Ramos (cell line): ENCODE data around the gene MCM10.
"Not testable (repeated sequence)": the region's sequence is repeated elsewhere in the genome, so short reads cannot be mapped to it uniquely, and the experiment has no call there.

Experiments used
- in situ Hi-C: fragments of 300-500 bp; cut with MboI; formaldehyde crosslinking; loops from one replicate; pipeline ENCODE4 v1.14.3; 2022; ENCODE audit warnings: low sequenced_read_pairs; ENCODE audit not compliant: unreplicated experiment

The MCM10 gene

DNA sequence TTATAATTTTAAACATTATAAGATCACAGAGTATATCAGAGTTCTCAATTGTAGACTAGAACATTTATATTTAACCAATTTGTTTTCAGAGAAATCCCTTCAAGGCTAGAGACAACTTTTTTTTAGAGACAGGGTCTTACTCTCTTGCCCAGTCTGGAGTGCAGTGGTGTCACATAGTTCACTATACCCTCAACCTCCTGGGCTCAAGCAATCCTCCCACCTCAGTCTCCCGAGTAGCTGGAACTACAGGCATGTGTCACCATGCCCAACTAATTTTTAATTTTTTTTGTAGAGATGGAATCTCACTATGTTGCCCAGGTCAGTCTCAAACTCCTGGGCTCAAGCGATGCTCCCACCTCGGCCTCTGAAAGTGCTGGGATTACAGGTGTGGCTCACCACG is 57.5 kb downstream of the MCM10 start:
- in situ Hi-C loops = no loop called here

DNA sequence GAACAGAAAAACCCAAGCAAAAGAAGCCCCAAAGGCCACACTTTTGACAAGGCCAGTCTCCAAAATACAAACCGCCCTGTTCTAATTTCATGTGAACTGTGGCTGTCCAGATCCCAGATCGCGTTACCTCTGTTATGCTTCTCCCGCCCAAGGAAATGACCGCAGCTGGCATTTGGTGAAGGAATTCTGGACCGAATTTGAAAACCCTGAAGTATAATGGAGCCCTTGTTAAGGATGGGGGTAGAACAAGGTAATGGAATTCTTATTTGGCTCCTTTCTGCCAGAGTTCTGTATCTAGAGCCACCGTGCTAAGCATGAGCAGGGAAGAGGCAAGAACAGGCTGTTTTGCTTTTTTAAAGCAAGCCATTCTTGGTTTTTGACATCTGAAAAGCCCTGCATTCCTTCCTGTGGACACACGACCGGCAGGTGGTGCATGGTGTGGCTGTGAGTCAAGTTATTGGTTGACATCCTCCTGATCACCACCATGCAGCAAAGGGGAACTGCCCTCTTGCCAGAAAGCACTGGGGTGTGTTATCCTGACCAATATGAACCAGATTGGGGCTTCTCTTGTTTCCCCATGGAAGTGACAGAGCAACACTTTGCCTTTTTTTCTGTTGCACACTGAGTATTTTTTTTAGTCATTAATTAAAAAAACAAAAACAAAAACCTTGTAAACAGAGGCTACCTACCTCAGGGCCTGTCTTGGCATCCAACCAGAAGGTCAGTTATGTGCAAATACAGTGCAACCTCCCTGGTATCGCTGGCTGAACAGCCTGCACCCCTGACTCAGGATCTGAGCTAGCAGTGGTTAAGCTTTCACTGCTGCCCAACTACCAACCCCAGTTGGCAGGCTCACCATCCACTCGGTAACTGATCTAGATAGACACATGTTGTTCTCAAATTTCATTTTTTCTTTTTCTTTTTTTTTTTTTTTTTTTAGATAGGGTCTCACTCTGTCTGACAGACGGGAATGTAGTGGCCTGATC is 58.6 kb downstream of the MCM10 start:
- in situ Hi-C loops = no loop called here

DNA sequence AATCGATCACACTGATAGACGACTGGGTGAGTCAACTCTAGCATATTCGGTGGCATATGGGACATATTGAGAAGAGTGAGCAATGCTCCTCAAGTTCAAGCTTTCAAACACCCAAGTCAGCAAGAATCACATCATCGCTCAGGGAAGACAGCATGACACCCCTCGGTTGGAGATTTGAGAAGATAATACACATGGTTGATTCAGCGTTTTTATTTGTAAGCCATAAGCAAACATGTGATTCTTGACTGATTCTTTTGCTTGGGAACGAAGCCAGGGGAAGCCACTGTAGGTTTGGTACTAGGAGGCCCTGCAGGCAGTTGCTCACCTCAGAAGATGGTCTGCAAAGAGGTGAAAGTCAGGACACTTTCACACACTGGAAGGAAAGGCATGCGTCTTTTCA is 60.2 kb downstream of the MCM10 start:
- in situ Hi-C loops = no loop called here

DNA sequence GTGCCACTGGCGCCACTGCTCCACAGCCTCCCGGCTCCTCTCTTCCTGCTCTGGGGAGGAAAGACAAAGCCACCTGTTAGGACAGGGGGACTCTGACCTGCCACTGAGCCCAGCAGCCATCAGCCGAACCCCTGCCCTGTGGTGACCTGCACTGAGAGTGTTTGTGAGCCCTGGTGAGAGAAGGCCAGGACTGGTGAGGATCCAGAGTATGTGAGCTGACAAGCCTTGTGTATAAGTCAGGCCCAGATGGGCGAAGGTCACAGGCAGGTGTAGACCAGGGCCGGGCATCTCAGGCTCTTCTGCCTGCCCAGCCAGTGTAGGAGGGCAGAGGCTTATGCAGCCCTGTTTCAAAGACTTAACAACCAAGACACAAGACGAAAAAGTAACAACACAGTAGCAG is 60.8 kb downstream of the MCM10 start:
- in situ Hi-C loops = no loop called here

DNA sequence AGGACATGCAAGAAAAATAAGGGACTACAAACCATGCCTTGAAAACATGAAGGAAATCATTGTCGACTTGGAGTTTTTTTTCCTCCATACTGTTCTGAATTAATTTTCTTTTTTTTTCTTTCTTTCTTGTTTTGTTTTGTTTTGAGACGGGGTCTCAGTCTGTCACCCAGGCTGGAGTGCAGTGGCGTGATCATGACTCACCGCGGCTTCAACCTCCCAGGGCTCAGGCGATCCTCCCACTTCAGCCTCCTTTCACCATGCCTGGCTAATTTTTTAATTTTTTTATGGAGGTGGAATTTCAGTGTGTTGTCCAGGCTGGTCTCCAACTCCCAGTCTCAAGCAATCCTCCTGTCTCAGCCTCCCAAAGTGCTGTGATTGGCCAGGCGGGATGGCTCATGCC is 61.2 kb downstream of the MCM10 start:
- in situ Hi-C loops = no loop called here

DNA sequence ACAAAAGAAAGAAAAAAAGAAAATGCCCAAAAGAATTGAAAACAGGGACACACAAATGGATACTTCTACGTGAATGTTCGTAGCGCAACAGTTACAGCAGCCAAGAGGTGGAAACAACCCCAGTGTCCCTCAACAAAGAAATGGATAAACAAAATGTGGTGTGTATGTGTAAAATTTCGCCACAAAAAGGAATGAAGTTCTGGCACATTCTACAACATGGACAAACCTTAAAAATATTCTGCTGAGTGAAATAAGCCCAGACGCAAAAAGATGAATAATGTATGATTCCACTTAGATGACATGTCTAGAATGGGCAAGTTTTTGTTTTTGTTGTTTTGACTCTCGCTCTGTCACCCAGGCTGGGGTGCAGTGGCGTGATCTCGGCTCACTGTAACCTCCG is 61.9 kb downstream of the MCM10 start:
- in situ Hi-C loops = no loop called here

DNA sequence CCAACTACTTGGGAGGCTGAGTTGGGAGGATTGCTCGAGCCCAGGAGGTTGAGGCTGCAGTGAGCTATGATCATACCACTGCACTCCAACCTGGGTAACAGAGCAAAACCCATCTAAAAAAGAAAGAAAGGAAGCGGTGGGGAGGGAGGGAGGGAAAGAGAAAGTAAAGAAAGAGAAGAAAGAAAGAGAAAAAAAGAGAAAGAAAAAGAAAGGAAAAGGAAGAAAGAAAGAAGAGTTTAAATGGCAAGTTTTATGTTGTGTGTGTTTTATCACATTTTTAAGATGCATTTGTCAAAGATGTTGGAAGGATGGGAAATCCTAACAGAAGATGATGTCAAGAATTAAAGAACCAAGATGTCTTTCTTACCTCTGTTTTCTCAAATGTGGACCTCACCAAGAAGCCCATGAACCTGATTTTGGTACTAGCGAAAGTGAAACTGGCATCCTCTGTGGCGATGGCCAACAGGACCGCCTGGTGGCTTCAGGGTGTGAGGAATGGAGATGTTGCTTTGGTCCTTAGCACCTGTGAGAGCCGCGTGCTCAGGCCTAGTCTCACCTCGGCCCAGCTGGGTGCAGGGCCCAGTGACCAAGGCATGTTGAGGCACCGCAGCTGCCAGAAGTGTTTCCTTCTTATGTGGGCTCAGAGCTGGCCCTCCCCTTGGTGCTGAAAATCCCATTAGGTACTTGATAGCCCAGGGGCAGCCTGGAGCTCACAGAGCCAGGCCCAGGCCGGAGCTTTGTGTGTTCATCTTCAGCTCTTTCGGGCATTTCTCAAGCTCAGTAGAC is 63.0 kb downstream of the MCM10 start:
- in situ Hi-C loops = no loop called here

DNA sequence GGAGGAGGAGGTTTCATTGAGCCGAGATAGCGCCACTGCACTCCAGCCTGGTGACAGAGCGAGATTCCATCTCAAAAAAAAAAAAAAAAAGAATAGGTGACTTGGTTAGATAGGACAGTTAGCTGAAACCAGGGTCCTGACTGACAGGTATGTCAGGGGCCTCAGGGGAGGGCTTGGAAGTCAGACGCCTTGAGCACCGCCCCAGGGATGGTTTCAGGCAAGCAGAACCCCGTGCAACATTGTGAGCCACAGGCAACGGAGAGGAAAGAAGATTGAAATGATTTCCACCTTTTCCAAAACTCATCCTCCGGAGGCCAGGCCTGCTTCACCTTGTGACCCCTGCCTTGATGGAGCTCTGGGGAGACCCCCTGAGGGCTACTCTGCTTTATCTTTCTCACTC is 64.2 kb downstream of the MCM10 start:
- in situ Hi-C loops = no loop called here

DNA sequence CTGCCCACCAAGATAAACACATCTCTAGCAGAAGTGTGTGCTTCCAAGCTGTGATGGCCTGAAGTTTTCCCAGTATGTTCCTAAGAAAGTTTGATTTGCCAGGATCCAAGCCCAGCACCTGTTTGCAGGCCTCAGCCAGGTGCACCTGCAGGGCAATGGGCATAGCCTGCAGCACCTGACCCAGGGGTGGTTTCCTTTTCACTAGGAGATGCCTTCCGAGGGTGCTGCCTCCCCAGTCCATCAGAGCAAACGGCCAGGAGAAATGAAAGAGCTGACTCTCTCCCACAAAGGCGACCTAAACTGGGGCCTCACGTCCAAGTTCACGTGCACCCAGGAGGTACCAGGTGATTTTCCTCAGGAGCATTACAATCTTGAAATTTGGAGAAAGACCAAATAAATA is 65.7 kb downstream of the MCM10 start:
- in situ Hi-C loops = no loop called here

DNA sequence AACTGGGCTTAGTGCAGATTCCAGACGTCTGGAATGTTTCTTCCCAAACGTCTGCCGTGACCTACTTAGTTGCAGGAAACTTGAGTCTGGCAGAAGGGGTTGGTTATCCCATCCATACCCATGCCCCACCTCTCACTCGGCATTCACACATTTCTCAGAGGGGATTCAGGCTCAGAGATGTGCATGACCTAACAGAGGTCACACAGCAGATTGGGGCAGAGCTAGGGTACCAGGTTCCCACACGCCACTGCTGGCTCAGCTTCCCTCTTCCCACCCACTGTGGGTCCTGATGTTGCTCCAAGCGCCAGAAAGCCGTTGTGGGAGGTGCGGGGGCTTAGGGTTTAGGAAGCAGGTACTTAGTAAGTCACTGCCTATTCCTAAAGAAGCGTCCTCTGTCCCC is 69.8 kb downstream of the MCM10 start:
- in situ Hi-C loops = no loop called here

DNA sequence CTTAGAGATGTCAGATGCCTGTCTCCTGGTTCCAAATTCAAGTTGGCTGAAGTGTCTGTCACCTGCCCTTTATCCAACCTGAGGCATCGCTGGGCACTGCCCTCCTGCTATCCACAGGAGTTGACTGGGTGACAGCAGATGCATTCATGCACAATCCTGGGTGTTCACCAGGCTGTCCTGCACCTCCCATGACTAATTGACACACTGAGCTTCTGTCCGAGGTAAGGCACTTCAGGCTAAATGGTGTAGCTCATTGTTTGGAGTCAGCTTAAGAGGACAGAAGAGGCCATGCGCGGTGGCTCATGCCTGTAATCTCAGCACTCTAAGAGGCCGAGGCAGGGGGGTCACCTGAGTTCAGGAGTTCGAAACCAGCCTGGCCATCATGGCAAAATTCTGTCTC is 70.5 kb downstream of the MCM10 start:
- in situ Hi-C loops = no loop called here

DNA sequence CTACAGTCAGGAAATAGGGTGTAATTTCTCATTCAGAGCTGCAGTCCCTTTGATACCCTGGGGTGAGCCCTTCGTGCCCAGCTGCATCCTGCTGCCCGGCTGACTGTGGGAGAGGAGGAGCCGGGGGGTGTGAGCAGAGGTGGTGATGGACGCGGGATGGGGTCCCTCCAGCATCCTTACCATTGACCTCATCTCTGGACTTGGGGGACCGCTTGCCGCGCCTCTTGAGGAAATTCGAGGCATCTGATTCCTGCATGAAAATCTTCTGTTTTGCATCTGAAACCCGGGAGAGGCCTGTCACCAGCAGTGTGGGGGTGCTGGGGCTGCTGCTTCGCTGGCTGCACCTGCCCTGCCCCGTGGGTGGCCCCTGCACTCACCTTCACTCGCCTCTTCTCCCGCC is 72.0 kb downstream of the MCM10 start:
- in situ Hi-C loops = no loop called here

DNA sequence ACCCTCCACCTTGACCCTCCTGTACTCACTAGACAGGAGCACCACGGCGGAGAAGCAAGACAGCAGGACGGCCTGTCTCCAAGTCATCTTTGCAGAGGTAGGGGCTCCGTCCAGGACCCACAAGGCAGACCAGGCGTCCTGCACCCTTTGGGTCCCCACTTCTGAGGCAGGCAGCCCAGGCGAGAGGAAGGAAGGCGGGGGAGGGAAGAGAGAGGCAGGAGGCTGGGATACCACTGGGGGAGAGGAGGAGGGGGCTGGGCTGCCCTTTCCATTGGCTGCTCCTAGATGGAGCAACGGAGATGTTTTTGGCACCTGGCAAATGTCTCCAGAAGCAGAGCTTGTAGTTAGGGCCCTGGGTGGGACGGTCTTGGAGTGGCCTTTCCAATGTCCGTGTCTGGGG is 72.8 kb downstream of the MCM10 start, which contains the start of gene UCMA:
UCMA (minus strand) TSS at position 203 of the 400 bp plus-strand sequence; CDS start at position 87, 116 bp downstream.
- in situ Hi-C loops = no loop called here

DNA sequence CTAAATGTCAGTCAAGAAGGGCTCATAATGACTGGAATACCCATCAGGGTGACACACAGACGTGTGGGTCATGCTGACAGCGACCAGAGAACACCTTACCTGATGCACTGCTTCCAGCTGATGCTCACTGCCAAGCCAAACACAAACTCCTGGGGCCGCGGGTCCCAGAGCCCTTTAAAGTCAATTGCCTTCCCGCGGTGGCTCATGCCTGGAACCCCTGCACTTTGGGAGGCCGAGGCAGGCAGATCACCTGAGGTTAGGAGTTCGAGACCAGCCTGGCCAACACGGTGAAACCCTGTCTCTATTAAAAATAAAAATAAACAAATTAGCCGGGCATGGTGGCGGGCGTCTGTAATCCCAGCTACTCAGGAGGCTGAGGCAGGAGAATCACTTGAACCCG is 73.4 kb downstream of the MCM10 start:
- in situ Hi-C loops = not testable (repeated sequence)

DNA sequence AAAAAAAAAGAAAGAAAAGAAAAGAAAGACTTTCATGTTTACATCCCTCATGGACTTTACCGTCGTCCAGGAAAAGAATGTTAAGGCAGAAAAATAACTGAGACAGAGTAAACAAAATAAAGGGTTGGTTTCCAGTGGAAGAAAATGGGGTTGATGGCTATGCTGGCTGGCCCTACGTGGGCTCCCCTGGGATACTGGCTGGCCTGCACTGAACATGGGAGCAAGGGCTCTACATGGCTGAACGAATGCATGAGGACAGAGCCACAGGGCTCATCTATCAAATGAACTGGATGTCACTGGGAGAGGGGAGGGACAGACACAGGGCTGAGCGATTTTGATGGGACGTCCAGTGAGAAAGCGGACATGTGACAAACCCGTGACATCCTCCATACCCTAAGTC is 75.3 kb downstream of the MCM10 start:
- in situ Hi-C loops = no loop called here

DNA sequence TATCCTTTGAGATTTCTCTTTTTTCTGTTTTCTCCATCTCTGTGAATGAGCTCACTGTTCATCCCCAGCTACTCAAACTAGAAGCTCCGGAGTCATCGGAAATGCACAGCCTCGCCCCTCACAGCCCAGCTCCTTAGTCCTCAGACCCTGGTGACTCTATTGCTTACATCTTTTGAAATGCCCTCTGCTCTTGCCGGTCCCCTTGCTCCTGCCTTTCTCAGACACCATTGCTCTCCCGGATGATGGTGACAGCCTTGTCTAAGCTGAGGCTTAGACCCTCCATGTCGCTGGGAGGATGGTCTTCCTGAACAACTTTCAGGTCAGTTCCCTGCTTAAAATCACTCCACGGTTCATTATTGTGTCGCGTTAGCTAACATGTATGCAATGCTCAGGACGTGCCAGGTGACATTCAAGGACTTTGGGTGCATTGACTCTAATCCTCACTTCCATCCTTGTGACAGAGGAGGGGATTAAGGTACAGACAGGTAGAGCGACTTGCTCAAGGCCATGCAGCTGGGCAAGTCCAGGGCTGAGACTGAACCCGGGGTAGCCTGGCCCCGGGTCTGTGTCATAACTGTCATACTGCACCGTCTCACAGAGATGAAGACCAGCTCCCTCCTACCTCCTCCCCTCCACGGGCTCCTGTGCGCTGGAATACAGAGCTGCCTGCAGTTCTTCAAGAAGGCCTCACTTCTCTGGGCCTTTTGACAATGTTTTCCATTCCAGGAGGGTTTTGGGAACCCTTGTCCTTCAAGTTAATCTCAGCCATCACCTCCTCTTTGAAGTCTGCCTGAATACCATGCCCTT is 77.1 kb downstream of the MCM10 start:
- in situ Hi-C loops = no loop called here

DNA sequence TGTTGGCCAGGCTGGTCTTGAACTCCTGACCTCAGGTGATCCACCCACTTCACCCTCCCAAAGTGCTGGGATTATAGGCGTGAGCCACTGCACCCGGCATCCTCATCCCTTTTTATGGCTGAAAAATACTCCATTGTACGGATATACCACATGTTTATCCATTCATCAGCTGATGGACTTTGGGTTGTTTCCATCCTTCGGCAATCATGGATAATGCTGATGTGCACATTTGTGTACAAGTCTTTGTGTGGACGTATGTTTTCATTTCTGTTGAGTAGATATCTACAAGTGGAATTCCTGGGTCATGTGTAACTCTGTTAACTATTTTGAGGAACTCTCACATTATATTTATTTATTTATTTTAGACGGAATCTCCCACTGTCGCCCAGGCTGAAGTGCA is 78.6 kb downstream of the MCM10 start:
- in situ Hi-C loops = no loop called here

DNA sequence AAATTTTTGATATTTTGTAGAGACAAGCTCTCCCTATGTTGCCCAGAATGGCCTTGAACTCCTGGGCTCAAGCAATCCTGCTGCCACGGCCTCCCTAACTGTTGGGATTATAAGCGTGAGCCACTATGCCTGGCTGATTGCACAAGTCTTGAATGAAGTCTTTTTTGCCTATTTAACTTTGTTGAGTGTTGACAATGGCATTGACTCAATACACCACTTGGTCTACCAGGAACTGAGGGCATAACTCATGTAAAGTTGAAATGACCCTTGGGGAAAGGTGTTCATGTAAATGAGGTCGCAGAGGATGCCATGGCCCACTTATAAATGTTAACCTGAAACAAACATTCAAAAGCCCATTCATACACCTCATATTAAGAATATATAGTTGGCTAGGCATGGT is 80.3 kb downstream of the MCM10 start:
- in situ Hi-C loops = no loop called here

DNA sequence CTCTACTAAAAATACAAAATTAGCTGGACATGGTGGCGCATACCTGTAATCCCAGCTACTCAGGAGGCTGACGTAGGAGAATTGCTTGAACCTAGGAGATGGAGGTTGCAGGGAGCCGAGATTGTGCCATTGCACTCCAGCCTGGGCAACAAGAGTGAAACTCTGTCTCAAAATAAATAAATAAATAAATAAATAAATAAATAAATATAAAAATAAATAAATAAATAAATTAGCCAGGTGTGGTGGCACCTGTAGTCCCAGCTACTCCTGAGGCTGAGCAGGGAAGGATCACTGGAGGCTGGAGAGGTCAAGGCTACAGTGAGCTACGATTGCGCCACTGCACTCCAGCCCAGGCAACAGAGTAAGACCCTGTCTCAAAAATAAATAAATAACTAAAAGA is 80.9 kb downstream of the MCM10 start:
- in situ Hi-C loops = not testable (repeated sequence)

DNA sequence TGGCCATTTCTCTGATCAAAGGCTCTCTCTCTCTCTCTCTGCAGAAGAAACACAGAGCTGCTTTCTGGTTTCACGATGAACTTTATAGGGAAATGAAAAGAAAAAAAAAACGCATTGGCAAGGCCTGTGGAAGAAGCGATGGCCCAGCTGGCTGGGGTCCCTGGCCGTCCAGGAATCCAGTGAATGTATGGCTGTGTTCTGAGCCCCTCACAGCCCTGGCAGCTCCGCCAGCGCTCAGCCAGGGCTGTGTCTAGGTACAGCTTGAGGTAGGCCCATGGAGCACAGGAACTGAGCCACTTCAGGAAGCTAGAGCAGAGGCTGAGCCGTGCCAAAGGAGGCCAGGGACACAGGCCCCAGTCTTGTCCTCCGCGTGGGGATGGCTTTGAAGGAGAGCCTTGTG is 85.9 kb downstream of the MCM10 start:
- in situ Hi-C loops = no loop called here

DNA sequence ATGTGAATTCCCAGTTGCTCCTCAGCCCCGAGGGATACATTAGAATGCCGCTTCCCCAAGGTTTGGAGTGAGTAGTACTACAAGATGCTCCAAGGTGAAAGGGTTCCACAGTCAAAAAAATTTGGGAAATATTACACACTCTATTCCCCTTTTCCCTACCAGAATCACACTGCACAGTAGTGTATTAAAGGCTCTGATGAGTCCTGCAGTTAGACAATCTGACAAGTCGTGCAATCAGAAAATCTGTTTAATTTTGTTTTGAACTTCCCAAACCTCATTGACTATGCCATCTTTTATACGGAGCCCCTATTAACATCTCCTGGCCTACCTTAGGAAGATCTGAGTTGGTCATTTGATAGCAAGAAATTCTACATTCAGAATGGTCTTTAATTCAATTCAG is 86.4 kb downstream of the MCM10 start:
- in situ Hi-C loops = no loop called here
